Skeletal muscle tissue (tissue), 4 donors: ENCODE measurements around the gene NUTM2B. TPM values are rescaled to one million over a fixed set of nuclear protein-coding genes. Genes with fewer than 3 reads are reported as not detected.
"Not testable (repeated sequence)": the region's sequence is repeated elsewhere in the genome, so short reads cannot be mapped to it uniquely, and the experiment has no call there.

ENCODE experiments used
- H3K27ac ChIP-seq: one replicate; pipeline ENCODE4 v1.7.0; 2013; ENCODE audit warnings: mild to moderate bottlenecking, low read depth, low read length, inconsistent platforms
- H3K27me3 ChIP-seq, 3 donors: one replicate each; pipeline ENCODE4 v1.7.0; 2013; ENCODE audit warnings: low read length in 3 of 3; ENCODE audit not compliant: control insufficient read depth in 3 of 3, insufficient read depth in 3 of 3
- H3K36me3 ChIP-seq, 3 donors: one replicate each; pipeline ENCODE4 v1.7.0; 2013; ENCODE audit warnings: low read length in 3 of 3; ENCODE audit not compliant: control insufficient read depth in 3 of 3, insufficient read depth in 3 of 3
- H3K4me1 ChIP-seq, 3 donors: one replicate each; pipeline ENCODE4 v1.7.0; 2013; ENCODE audit warnings: low read length in 3 of 3, mild to moderate bottlenecking in 3 of 3; ENCODE audit not compliant: control insufficient read depth in 3 of 3, insufficient read depth in 3 of 3
- H3K4me3 ChIP-seq, 3 donors: one replicate each; pipeline ENCODE4 v1.7.0; 2013; ENCODE audit warnings: low read length in 3 of 3
- H3K9ac ChIP-seq, 3 donors: one replicate each; pipeline ENCODE4 v1.7.0; 2013; ENCODE audit warnings: low read length in 3 of 3, mild to moderate bottlenecking in 3 of 3, moderate library complexity in 2 of 3, low read depth in 1 of 3
- H3K9me3 ChIP-seq, 3 donors: one replicate each; pipeline ENCODE4 v1.7.0; 2013; ENCODE audit warnings: low read length in 3 of 3; ENCODE audit not compliant: control insufficient read depth in 3 of 3
- total RNA-seq: library from RNA; depleted of rRNA; stranded (reverse); fragments of >200 nt; gene quantifications from one replicate; pipeline ENCODE4 v1.2.3, GENCODE V29; 2014
- donor health status: Osteomylitis.

NUTM2B gene
- total RNA-seq, 1 donor from 2014 or later = 1.0 TPM

- H3K36me3 ChIP-seq = peaks cover 4 to 12% (median 5%) of the 10 kb centered on the region in 3 donors
- H3K4me3 ChIP-seq, H3K9me3 ChIP-seq, H3K27me3 ChIP-seq, H3K9ac ChIP-seq, H3K27ac ChIP-seq, H3K4me1 ChIP-seq: not testable (repeated sequence)
These were observed 15.4 kb upstream of the NUTM2B start for GRCh38 chr10:79687406-79688150.

- H3K27me3 ChIP-seq, H3K9me3 ChIP-seq, H3K4me1 ChIP-seq, H3K36me3 ChIP-seq, H3K27ac ChIP-seq, H3K9ac ChIP-seq, H3K4me3 ChIP-seq: not testable (repeated sequence)
These were observed 14.2 kb upstream of the NUTM2B start for GRCh38 chr10:79688798-79689197.

GRCh38 chr10:79696596-79696995 is 6.4 kb upstream of the NUTM2B start:
- not testable (repeated sequence) for H3K4me1 ChIP-seq, H3K9me3 ChIP-seq, H3K27me3 ChIP-seq, H3K27ac ChIP-seq, H3K9ac ChIP-seq, H3K4me3 ChIP-seq, H3K36me3 ChIP-seq

GRCh38 chr10:79697141-79697540 is 5.9 kb upstream of the NUTM2B start:
- not testable (repeated sequence) for H3K36me3 ChIP-seq, H3K4me3 ChIP-seq, H3K9ac ChIP-seq, H3K4me1 ChIP-seq, H3K27ac ChIP-seq, H3K27me3 ChIP-seq, H3K9me3 ChIP-seq

GRCh38 chr10:79700381-79700944 is 2.6 kb upstream of the NUTM2B start:
- H3K36me3 ChIP-seq, H3K4me3 ChIP-seq, H3K9ac ChIP-seq, H3K4me1 ChIP-seq, H3K27ac ChIP-seq, H3K9me3 ChIP-seq, H3K27me3 ChIP-seq: not testable (repeated sequence)

- H3K4me1 ChIP-seq, H3K9ac ChIP-seq, H3K9me3 ChIP-seq, H3K36me3 ChIP-seq, H3K27ac ChIP-seq, H3K27me3 ChIP-seq, H3K4me3 ChIP-seq: not testable (repeated sequence)
These were observed 4.0 kb downstream of the NUTM2B start for GRCh38 chr10:79707017-79707416.

- not testable (repeated sequence) for H3K27me3 ChIP-seq, H3K9ac ChIP-seq, H3K27ac ChIP-seq, H3K4me3 ChIP-seq, H3K4me1 ChIP-seq, H3K36me3 ChIP-seq, H3K9me3 ChIP-seq
These were observed 11.9 kb downstream of the NUTM2B start for GRCh38 chr10:79714976-79715375.

- H3K4me1 ChIP-seq, H3K9ac ChIP-seq, H3K4me3 ChIP-seq, H3K27ac ChIP-seq, H3K36me3 ChIP-seq, H3K9me3 ChIP-seq, H3K27me3 ChIP-seq: not testable (repeated sequence)
These were observed 14.0 kb downstream of the NUTM2B start for GRCh38 chr10:79716917-79717579.

- not testable (repeated sequence) for H3K4me3 ChIP-seq, H3K9ac ChIP-seq, H3K27me3 ChIP-seq
These were observed 17.0 kb downstream of the NUTM2B start for GRCh38 chr10:79720000-79720399.

GRCh38 chr10:79726620-79727019 is 23.6 kb downstream of the NUTM2B start:
- H3K9me3 ChIP-seq, H3K36me3 ChIP-seq, H3K4me1 ChIP-seq, H3K9ac ChIP-seq, H3K27me3 ChIP-seq, H3K27ac ChIP-seq, H3K4me3 ChIP-seq: not testable (repeated sequence)

More at GRCh38 chr10:79720000-79720399, 17.0 kb downstream of the NUTM2B start:
- H3K4me1 ChIP-seq, H3K36me3 ChIP-seq, H3K27ac ChIP-seq, H3K9me3 ChIP-seq: not testable (repeated sequence)
